ENCODE results near the gene SULF2.

SULF2 gene

DNA sequence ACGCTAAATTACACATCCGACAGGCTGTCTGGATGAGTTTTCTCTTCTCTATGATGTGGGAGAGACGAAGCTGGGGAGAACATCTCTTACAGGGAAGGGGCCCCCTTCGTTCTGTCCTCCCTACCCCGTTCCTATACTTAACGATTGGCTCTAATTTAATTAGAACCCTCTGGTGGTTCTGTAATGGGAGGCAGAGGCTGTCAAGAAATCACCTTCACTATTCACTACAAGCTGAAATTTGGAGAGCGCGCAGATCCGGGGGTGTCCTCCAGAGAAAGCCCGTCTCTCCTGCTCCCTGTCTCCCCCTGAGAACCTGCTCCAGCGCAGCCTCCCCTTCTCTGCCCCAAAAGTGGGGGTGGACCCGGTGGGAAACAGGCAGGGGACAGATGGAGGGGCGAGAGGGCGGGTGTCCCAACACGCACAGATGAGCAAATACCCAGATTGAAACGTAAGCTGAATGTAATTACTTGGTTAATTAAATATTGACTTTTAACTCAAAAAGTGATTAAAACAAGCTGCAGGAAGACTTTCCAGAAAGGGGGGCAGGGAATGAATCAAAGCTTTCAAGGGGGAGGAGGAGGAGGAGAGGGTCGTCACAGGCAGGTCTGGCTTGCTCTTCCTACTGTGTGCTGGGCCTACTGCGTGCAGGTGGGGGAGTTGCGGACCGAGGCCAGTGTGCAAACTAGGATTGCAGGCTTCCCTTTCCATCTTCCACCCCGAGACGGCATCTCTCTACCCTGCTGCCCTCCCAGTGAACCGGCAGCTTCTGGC is 1.3 kb downstream of the SULF2 start:
- DNase-seq = no peak

DNA sequence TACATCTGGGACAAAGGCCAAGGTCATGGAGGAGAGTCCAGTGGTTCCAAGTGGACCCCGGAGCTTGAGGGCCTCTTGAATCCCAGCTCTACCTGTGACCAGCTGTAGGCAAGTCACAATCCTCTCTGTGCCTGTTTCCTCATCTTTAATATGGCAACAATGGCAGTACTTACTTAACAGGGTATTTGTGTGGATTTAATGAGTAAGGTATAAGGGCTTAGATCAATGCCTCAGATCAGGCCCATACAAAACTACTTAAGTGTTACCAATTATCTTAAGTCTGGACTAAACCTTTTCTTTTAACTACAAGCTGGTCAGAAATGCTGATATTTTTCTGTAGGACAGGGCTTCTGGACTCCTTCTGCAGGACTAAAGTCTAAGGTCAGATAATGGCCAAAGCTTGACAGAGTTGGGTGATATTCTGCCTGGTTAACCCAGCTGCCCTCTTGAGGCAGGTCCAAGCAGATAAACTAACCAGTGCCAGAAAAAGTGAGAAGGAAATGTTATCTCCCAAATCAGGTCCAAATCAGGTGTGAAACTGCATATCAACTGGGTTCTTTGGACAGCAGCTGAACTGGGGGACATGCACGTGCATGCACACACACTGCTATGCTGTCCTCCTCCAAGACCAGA is 2.2 kb downstream of the SULF2 start:
- no peak for DNase-seq

- DNase-seq = no peak
Measured at GRCh38 chr20:47782076-47782475, 3.2 kb downstream of the SULF2 start.

DNA sequence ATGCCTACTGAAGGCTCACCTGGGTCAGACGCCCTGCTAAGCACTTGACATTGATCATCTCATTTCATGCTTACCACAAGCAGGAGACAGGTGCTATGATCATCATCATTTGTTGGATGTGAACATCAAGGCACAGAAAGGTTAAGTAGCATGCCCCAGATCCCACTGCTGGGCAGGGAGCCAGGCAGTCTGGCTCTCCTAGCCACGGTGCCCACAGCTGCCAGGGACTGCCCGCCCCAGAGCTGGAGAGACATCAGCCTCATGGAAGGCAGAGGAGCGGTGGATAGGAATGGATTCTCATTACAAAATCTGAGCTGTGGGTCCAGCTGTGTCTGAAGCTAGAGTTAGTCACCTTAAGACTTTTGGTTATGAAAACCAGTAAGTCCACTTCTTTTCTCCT is 3.6 kb downstream of the SULF2 start:
- no peak for DNase-seq

GRCh38 chr20:47780720-47781389 is 4.4 kb downstream of the SULF2 start:
- no peak for DNase-seq

GRCh38 chr20:47778398-47779354 is 6.6 kb downstream of the SULF2 start:
- no peak for DNase-seq

- no peak for DNase-seq
Measured at GRCh38 chr20:47777220-47777619, 8.1 kb downstream of the SULF2 start.

DNA sequence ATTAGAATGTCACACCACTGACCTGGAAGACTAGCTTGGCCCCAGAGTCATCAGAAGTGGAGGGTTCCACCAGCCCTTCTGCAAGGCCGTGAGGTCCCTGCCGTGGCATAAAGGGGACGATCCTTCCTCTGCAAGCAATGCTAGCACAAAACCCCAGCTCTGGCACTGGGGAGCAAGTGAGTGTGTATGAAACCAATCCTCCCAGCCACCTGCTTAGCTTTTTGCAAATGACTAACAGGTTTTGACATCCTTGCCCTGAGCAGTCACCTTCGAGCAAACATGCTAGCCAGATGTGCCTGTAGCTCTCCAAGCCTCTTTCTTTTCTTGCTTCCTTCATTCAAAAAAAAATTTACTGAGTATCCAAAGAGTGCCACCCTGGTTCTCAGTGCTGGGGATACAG is 8.6 kb downstream of the SULF2 start:
- no peak for DNase-seq

DNA sequence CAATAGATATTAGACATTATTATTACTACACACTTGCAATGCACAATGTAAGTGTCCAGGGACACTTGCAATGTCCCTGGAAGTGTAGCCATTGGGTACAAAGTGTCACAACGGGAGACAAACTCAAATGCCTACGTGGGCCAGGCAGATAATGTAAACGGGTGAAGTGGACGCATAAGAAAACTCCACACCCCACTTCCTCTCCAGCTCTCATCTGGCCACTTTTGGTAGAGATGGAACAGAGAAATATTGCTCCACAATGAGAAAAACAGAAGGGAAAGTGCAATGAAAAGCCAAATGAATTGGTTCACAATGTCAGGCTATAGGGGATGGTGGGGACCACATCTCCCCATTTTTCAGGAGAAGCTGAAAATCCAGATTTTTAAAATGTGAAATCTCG is 9.4 kb downstream of the SULF2 start:
- no peak for DNase-seq

DNA sequence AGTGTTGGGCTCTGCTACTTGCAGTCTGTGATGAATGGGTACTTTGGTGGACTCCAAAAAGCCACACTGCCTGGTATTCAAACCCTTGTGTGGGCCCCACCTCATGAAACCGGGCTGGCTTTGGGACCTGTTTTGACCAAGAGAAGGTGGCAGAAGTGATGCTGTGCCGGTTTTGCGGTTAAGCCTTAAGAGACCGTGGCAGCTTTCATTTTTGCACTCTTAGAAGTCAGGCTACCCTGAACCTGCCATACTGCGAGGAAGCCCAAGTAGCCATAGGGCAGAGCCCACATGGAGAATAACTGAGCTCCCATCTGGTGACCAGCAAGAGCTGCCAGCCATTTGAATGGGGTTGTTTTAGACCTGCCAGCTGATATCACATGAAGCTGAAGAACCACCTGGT is 10.2 kb downstream of the SULF2 start:
- no peak for DNase-seq

GRCh38 chr20:47774131-47774777 is 11.0 kb downstream of the SULF2 start:
- no peak for DNase-seq

- no peak for DNase-seq
Measured at GRCh38 chr20:47773371-47773786, 11.9 kb downstream of the SULF2 start.

GRCh38 chr20:47770935-47771334 is 14.3 kb downstream of the SULF2 start:
- no peak for DNase-seq

DNA sequence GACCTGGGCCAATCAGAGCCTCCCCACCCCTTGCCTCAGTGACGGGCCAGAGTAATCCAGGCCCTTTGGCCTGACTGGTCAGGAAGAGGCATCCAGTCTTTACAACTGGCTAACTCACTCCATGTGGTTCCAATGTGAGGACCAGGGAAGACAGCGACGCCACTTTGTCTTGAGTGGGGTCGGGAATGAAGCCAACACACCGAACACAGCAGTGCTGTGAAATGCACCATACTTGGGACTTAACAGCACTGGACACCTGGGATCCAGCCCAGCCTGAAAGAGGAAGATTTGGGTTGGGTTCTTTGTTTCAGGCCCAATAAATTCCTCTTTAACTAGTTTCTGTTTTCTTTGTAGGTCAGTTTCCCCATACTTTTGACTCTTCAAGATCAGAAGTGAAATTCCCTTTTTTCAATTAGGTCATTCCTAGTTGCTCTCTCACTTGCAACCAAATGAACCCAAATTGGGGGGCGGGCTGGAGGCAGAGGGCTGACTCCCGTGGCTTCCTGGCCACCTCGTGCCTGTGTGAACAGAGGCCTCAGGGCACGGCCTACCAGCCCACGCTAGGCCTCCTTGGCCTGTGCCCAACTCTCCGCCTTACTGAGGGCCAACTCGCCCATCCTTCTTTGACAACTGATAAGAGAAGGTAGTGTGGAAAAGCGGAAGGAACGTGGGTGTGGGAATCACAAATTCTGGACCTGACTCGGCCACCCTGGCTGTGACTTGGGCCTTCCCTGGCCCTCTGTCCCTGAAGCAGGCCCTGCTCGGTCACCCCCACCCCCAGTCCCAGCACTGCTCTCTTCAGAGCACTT is 17.1 kb downstream of the SULF2 start:
- DNase-seq = no peak

GRCh38 chr20:47765691-47766594 is 19.3 kb downstream of the SULF2 start:
- no peak for DNase-seq

DNA sequence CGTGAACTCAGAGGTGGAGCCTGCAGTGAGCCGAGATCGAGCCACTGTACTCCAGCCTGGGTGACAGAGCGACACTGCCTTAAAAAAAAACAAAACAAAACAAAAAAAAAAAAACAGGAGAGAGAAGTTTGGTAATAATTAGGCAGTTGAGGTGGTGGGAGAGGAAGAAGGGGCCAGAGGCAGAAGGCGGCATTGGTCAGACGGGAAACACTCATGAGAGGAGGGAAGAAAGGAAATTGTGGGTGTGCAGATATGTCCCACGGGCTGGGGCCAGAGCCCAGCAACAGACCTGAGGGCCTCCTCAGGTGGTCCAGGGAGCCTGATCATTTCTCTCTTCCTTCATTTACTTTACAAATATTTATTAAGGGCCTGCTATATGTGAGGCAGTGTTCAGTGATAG is 20.0 kb downstream of the SULF2 start:
- DNase-seq = no peak

- DNase-seq = no peak
Measured at GRCh38 chr20:47764154-47764733, 21.0 kb downstream of the SULF2 start.

DNA sequence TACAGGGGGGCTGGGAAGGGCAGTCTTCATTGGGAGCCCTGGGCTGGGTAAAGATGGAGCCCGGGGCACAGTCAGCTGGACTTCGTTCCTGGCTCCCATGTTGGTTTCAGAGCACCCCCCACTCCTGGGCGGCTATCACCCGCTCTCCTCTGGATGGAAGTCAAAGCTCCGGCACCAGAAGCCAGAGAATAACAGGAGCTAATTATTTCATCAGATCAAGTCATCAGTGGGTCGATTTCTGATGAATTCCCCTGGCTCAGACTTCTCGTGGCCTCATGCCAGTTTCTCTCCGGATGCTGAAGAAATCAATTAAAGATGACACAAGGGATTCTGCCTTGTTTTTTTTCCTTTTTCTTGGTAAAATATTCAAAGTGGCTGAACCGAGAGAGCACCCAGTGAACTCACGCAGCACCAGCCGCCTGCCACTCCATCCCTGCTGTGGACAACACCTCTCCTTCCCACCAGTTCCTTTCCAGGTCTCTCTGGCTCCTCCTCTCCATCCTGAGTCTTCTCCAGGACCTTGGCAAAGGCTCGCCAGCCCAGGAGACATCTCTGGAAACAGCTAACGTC is 22.5 kb downstream of the SULF2 start:
- no peak for DNase-seq

- no peak for DNase-seq
Measured at GRCh38 chr20:47761482-47762047, 23.7 kb downstream of the SULF2 start.

Measured in CD4-positive, alpha-beta T cell treated with Interleukin-17A for 4 hours (primary cell).